HG02981 (cell line): ENCODE results near the gene NBAS.
A peak's percentile ranks its signal among the peaks of the same experiment; 100 is the strongest.
"Not testable (repeated sequence)": the region's sequence is repeated elsewhere in the genome, so short reads cannot be mapped to it uniquely, and the experiment has no call there.

Experiments used
- ATAC-seq: cut with Tn5 transposase; IDR thresholded peaks from one replicate; pipeline ENCODE4 v1.9.1; 2021; ENCODE audit warnings: mild to moderate bottlenecking, moderate library complexity; ENCODE audit not compliant: unreplicated experiment

Gene NBAS

DNA sequence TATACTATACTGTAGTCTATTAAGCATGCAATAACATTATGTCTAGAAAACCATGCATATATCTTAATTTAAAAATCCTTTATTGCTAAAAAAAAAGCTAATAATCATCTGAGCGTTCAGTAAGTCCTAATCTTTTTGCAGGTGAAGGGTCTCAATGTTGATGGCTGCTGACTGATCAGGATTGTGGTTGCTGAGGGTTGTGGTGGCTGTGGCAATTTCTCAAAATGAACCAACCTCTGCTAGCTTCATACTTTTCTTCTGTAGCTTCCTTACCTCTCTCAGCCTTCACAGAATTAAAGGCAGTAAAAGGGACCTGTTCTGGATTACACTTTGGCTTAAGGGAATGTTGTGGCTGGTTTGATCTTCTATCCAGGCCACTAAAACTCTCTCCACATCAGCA, 235.8 kb downstream of the NBAS start:
- no peak for ATAC-seq

GRCh38 chr2:15323227-15323626, 237.9 kb downstream of the NBAS start:
- no peak for ATAC-seq

- not testable (repeated sequence) for ATAC-seq
These were observed 239.7 kb downstream of the NBAS start for GRCh38 chr2:15321481-15321880.

- ATAC-seq = no peak
These were observed 244.7 kb downstream of the NBAS start for GRCh38 chr2:15316370-15316814.

DNA sequence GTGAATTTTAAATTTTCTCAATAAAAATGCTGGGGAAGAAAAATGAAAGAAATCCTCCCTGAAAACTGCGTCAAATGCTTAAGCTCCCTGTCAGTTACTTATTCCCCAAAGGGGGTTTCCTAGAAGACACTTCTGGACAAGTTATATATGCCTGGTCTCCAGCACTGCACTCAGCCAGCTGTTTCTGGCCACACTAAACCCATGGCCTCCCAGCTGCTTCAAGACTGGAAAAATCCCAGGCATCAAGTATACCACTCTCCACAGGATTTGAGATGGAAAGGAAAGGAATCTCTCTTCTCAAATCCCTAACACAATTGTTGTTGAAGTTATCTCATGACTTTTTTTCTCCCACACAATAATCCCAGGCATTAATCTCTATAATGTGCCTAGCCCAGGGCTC, 245.7 kb downstream of the NBAS start:
- ATAC-seq = no peak

GRCh38 chr2:15313657-15314056, 247.5 kb downstream of the NBAS start:
- peak; percentile 76 for ATAC-seq

DNA sequence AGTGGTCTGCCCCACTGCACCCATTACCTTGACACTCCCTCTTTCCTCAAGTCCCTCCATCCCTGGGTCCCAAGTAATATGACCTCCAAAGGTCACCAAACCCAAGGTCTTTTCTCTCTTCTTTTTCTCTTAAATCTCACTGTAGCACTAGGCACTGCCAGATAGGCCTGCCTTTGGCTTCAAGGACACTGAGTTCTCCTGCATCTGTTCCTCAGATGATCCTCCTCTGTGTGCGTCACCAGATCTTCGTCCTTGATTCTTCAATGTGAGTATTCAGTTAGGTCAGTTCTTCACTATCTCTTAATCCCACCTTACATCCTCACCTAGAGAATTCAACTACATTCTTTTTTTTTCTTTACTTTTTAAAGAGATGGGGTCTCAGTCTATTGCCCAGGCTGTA, 249.2 kb downstream of the NBAS start:
- ATAC-seq = no peak

- peak; percentile 61 for ATAC-seq
These were observed 249.8 kb downstream of the NBAS start for GRCh38 chr2:15311201-15311907.

DNA sequence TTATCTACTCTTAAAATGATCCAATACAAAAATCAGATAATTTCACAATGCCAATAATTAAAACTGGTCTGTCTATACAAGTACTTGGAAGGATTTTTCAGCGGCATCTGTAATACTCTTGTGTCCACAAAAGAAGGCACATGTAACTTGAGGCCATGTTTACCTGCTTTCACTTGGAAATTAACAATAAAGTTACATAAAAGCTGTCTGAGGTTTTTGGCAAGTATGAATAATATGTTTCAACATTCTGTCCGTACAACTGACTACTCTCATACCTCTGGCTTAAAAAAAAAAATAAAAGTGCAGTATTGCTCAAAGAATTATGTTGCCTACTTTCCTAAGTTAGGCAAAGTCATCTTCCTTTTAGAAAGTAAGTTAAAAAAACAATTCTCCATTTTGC, 253.6 kb downstream of the NBAS start:
- no peak for ATAC-seq

DNA sequence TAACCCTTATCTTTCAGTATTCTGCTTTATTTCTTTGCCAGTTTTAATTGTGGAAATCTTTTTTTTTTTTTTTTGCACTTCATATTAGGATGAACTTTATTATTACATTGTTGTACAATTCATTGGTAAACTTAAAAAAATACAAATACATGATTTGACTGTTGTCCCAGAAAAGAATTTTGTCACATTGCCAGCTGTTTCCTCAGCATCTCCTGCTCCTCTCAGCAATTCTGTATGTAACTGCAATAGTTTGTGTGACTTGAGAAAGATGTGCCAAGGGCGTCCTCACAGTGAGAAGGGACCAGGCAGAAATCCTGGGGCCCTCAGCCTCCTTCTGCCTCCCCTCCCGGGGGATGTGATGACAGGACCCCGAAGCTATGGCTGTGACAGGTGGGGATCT, 254.4 kb downstream of the NBAS start:
- ATAC-seq = no peak

GRCh38 chr2:15303874-15304273, 257.3 kb downstream of the NBAS start:
- ATAC-seq = no peak

DNA sequence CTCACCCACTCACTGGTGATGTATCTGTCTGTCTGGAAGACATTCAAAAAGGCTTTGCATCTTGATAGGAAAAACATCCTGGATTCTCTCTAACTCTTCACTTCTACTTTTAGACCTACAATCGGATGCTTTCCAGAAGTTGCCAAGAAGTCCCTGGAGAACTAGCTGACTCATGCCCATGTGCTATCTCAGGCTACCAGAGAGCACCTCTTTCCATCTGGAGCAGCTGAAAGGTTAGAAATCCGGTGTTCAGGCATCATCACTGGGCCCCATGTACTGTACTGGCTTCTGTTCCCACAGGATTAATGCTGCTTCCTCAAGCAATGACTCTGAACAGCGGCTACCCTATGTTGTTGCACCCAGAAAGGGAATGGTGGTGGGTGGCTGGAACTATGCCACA, 259.0 kb downstream of the NBAS start:
- ATAC-seq = no peak

- ATAC-seq = no peak
These were observed 260.2 kb downstream of the NBAS start for GRCh38 chr2:15300624-15301573.

DNA sequence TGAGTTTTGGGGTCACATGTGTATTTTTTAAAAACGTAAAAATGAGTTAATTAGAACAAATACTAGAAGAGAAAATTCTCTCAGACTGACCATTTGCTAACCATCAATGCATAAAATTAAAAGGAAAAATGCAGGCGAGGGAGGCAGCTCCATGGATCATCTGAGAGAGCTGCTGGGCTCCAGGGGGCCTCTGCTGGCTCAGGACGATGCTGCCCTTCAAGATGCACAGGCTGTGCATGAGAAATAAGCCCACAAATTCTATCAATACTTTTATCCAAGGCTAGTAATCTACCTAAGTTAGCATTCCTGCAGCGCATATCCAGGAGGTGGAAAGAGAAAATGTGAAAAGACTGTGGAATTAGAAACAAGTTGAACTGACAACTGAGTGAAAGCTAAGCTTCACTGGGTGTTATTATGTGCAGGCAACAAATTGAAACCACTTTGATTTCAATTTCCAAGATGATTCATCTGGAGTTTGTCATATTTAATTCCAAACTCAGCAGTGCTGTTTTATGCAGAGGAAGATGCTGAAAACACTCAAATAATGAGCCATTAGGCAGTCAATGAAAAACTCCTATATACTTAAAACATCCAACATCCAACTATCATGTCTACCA, 261.1 kb downstream of the NBAS start:
- ATAC-seq = no peak

GRCh38 chr2:15298770-15299169, 262.4 kb downstream of the NBAS start:
- no peak for ATAC-seq

DNA sequence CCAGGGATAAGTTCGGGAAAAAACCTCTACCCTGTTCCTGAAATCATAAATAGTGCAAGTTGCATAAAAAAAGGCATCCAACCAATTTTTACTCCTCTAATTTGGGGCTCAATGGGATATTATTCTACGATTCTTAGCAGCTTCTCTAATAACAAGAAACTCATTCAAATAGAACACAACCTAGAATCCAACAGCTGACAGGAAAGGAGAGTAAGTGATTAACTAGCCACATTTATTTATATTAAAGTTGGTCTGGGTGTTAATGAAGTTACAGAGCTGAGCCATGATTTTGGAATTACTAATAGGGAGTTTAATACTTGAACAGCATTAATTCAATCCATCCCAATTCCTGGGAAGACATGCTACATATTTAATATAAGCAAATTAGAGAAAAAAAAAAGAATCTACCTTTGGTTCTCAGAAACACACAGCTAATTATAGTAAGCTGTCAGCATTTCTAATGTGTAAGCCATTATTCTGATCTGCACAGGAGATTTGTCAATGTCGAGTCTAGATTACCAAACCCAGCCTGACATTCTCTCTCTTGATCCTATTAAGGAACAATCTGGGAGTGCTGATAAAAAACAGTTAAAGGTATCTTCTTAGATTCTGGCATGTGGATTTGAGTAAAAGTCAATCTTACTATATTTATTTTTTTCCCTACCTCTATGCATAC, 267.7 kb downstream of the NBAS start:
- peak; percentile 87 for ATAC-seq

GRCh38 chr2:15287447-15288184, 273.5 kb downstream of the NBAS start:
- ATAC-seq = no peak

- ATAC-seq = no peak
These were observed 276.5 kb downstream of the NBAS start for GRCh38 chr2:15284614-15285013.

- no peak for ATAC-seq
These were observed 279.5 kb downstream of the NBAS start for GRCh38 chr2:15281681-15282080.

DNA sequence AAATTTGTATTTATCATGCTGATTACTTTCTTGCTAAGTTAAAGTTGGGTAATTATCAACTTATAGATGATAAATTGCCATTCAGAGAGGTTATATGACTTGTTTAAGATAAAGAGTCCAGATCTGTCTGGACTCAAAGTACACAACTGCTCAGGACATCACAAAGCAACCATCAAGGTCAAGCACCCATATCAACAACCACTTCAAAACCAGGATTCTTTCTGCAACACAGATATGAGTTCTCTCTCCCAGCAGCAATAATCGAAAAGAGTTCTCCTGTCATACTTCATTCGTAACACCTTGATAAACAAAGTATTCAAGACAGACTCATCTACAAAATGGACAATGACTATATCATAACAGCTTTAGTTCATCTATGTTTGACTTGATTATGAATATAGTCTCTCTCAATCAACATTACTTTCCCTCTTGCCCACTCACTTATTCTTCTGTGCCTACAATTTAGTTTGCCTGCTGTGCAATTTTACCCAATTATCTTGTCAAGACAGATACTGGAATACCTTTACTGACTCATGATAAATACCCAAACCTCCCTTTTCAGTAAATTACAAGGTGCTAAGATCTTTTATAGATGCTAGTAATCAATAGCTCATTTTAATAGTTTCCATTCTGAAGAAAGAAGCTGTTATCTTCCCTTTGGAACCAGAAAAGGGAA, 281.8 kb downstream of the NBAS start:
- no peak for ATAC-seq
